SU-DHL-6 (cell line): ENCODE data around the gene HGS.

Source experiments
- H2AFZ ChIP-seq: fragments of 200-600 bp; sonication (generic); 2 replicates; pipeline ENCODE4 v1.6.1; 2014; ENCODE audit warnings: low read depth, mild to moderate bottlenecking, moderate library complexity, mixed read lengths, antibody characterized with exemption, low read length; ENCODE audit not compliant: severe bottlenecking
- H3F3A ChIP-seq: fragments of 200-600 bp; shearing (Covaris generic); 2 replicates; pipeline ENCODE4 v1.6.0; 2016; ENCODE audit warnings: antibody characterized with exemption, mild to moderate bottlenecking; ENCODE audit not compliant: insufficient read depth
- H3K27ac ChIP-seq: fragments of 200-600 bp; sonication (generic); 2 replicates; pipeline ENCODE4 v1.5.1; 2016; ENCODE audit warnings: low read depth, mild to moderate bottlenecking, low read length, moderate library complexity, mixed read lengths
- H3K27me3 ChIP-seq: fragments of 200-600 bp; sonication (generic), shearing (Covaris generic); 2 replicates; pipeline ENCODE4 v1.6.0; 2014; ENCODE audit warnings: mild to moderate bottlenecking, low read length
- H3K36me3 ChIP-seq: fragments of 200-600 bp; sonication (generic); 2 replicates; pipeline ENCODE4 v1.6.1; 2014; ENCODE audit warnings: mild to moderate bottlenecking, low read length, mixed read lengths
- H3K4me2 ChIP-seq: fragments of 300-600, 200-600 bp; shearing (Covaris generic), sonication (generic); 2 replicates; pipeline ENCODE4 v1.6.0; 2014; ENCODE audit warnings: low read length, low read depth, mild to moderate bottlenecking; ENCODE audit not compliant: poor library complexity, severe bottlenecking
- H3K4me3 ChIP-seq: fragments of 200-600 bp; sonication (generic); 2 replicates; pipeline ENCODE4 v1.5.1; 2014; ENCODE audit warnings: antibody characterized with exemption, low read length, mild to moderate bottlenecking, mixed read lengths; ENCODE audit not compliant: insufficient read depth, poor library complexity, severe bottlenecking
- H3K79me2 ChIP-seq: fragments of 200-600 bp; sonication (generic); 2 replicates; pipeline ENCODE4 v1.6.1; 2014; ENCODE audit warnings: mild to moderate bottlenecking, low read length, moderate library complexity; ENCODE audit not compliant: insufficient read depth
- H3K9ac ChIP-seq: fragments of 200-600 bp; sonication (generic); 2 replicates; pipeline ENCODE4 v1.7.0; 2014; ENCODE audit warnings: mild to moderate bottlenecking, low read length
- H3K9me2 ChIP-seq: fragments of 200-600 bp; sonication (generic); replicated peaks from 2 replicates; pipeline ENCODE4 v1.6.1; 2014; ENCODE audit warnings: low read length; ENCODE audit not compliant: insufficient read depth
- H3K9me3 ChIP-seq: fragments of 200-600 bp; sonication (generic); 2 replicates; pipeline ENCODE4 v1.6.1; 2014; ENCODE audit warnings: low read length, mixed read lengths; ENCODE audit not compliant: insufficient read depth
- H4K20me1 ChIP-seq: fragments of 200-600 bp; sonication (generic); 2 replicates; pipeline ENCODE4 v1.6.1; 2014; ENCODE audit warnings: low read depth, mild to moderate bottlenecking, antibody characterized with exemption, low read length, moderate library complexity, mixed read lengths
- CTCF ChIP-seq: fragments of 200-600 bp; sonication (generic); IDR thresholded peaks from one replicate; pipeline ENCODE4 v1.5.1; 2017; ENCODE audit warnings: antibody characterized with exemption, mild to moderate bottlenecking, low read length, moderate library complexity; ENCODE audit not compliant: insufficient read depth, poor library complexity, severe bottlenecking
- EZH2phosphoT487 ChIP-seq: fragments of 200-600 bp; sonication (generic), shearing (Covaris generic); conservative IDR thresholded peaks from 2 replicates; pipeline ENCODE4 v1.6.1; 2018; ENCODE audit warnings: mild to moderate bottlenecking, antibody characterized with exemption, low read length, moderate library complexity, mixed read lengths

Gene HGS

GRCh38 chr17:81717766-81718089 lies 33.9 kb downstream of the HGS start:
- H3K9ac ChIP-seq = no peak overlapping the region
- H3K36me3 ChIP-seq = no peaks in the 10 kb centered on the region
- no peak overlapping the region for H3K27ac ChIP-seq
- H2AFZ ChIP-seq = no peak overlapping the region
- H3K9me3 ChIP-seq = no peaks in the 10 kb centered on the region
- no peak for TF ChIP-seq EZH2phosphoT487
- no peak for TF ChIP-seq CTCF
- H3K9me2 ChIP-seq = no peaks in the 10 kb centered on the region
- no peak overlapping the region for H3K4me3 ChIP-seq
- peaks cover 22% of the 10 kb centered on the region for H3K79me2 ChIP-seq
- H4K20me1 ChIP-seq = no peaks in the 10 kb centered on the region
- H3K27me3 ChIP-seq = no peaks in the 10 kb centered on the region
- H3F3A ChIP-seq = no peaks in the 10 kb centered on the region
- no peak overlapping the region for H3K4me2 ChIP-seq

- Histone ChIP-seq H3K36me3 (no peaks in the 10 kb centered on the region), H3K79me2 (peaks cover 2% of the 10 kb centered on the region; the same call in 1 of the 2 replicates), H3K4me3 (no peak overlapping the region), H3K9ac (no peak overlapping the region), H3F3A (no peaks in the 10 kb centered on the region), H3K4me2 (no peak overlapping the region), H3K27me3 (no peaks in the 10 kb centered on the region), H3K9me3 (no peaks in the 10 kb centered on the region), H3K27ac (no peak overlapping the region), H4K20me1 (no peaks in the 10 kb centered on the region), H2AFZ (no peak overlapping the region), H3K9me2 (no peaks in the 10 kb centered on the region)
- no peak for TF ChIP-seq CTCF
- TF ChIP-seq EZH2phosphoT487 = no peak
Observed at GRCh38 chr17:81719410-81720266, 35.8 kb downstream of the HGS start.

GRCh38 chr17:81720267-81721071 lies 36.7 kb downstream of the HGS start:
- Histone ChIP-seq H3K36me3 (no peaks in the 10 kb centered on the region), H3K27me3 (no peaks in the 10 kb centered on the region), H2AFZ (no peak overlapping the region), H4K20me1 (no peaks in the 10 kb centered on the region), H3K79me2 (no peaks in the 10 kb centered on the region), H3K9me2 (no peaks in the 10 kb centered on the region), H3F3A (no peaks in the 10 kb centered on the region), H3K4me3 (no peak overlapping the region), H3K9ac (no peak overlapping the region), H3K4me2 (no peak overlapping the region), H3K9me3 (no peaks in the 10 kb centered on the region), H3K27ac (no peak overlapping the region)
- TF ChIP-seq CTCF = no peak
- TF ChIP-seq EZH2phosphoT487 = no peak
